ENCODE measurements around the gene FAM219A. TPM values are rescaled to one million over a fixed set of nuclear protein-coding genes. Genes with fewer than 3 reads are reported as not detected.
"Not testable (repeated sequence)": the region's sequence is repeated elsewhere in the genome, so short reads cannot be mapped to it uniquely, and the experiment has no call there.

The FAM219A gene
- total RNA-seq, 1 donor from 2014 or later: 28.8 TPM

DNA sequence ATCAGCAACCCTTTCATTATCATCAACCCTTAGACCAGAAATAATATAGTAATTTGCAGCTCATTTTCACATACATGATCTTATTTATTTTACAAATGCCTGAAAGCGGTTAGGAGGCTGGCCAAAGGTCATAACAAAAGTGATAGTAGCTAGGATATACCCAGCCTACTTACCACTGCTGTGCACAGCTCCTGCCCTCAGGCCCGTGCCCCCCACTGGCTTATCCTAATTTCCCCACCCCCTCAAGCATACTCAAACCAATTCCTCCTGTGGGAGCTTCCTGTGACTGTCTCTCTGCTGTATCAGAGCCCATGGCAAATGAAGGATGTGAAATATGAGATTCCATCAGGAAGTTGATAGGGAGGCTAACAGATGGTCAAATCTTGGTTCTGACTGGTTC, 14.8 kb downstream of the FAM219A start:
- DNase-seq (no peak), ATAC-seq (no peak)
- Histone ChIP-seq H3K27ac (no peak overlapping the region), H3K4me1 (peaks cover 12% of the 10 kb centered on the region), H3K27me3 (no peaks in the 10 kb centered on the region), H3K9me3 (no peaks in the 10 kb centered on the region), H3K36me3 (no peaks in the 10 kb centered on the region), H3K4me3 (no peak overlapping the region)
- intact Hi-C loops (cut with DNase I): loop anchor here (10.0 kb wide), 1 partner anchor 51 kb away; no protein-coding TSS in a partner anchor
- TF ChIP-seq, protein P1, sequence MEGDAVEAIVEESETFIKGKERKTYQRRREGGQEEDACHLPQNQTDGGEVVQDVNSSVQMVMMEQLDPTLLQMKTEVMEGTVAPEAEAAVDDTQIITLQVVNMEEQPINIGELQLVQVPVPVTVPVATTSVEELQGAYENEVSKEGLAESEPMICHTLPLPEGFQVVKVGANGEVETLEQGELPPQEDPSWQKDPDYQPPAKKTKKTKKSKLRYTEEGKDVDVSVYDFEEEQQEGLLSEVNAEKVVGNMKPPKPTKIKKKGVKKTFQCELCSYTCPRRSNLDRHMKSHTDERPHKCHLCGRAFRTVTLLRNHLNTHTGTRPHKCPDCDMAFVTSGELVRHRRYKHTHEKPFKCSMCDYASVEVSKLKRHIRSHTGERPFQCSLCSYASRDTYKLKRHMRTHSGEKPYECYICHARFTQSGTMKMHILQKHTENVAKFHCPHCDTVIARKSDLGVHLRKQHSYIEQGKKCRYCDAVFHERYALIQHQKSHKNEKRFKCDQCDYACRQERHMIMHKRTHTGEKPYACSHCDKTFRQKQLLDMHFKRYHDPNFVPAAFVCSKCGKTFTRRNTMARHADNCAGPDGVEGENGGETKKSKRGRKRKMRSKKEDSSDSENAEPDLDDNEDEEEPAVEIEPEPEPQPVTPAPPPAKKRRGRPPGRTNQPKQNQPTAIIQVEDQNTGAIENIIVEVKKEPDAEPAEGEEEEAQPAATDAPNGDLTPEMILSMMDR (IDR thresholded peaks at IDR 0.05): no peak

DNA sequence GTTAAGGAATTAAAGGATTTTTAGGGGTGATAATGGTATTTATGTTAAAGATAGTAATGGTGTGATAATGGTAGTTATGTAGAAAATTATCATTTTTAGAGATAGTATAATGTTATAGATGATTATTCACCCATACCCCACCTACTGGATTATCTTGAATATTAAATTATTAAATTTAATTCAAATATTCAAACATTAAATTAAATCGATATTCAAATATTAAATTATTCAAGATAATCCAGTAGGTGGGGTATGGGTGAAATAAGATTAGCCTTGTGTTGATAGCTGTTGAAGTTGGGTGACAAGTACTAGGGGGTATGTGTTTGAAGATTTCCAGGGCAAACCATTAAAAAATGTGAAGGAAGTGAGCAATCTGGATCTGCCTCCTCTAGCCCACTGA, 15.6 kb downstream of the FAM219A start:
- H3K36me3 ChIP-seq: no peaks in the 10 kb centered on the region
- no peak overlapping the region for H3K27ac ChIP-seq
- H3K4me3 ChIP-seq: no peak overlapping the region
- H3K9me3 ChIP-seq: no peaks in the 10 kb centered on the region
- H3K27me3 ChIP-seq: no peaks in the 10 kb centered on the region
- no peak for DNase-seq
- ATAC-seq: no peak
- TF ChIP-seq, protein P1 (IDR thresholded peaks at IDR 0.05): no peak
- intact Hi-C loops (cut with DNase I): loop anchor here (10.0 kb wide), 1 partner anchor 52 kb away; no protein-coding TSS in a partner anchor
- peaks cover 12% of the 10 kb centered on the region for H3K4me1 ChIP-seq

DNA sequence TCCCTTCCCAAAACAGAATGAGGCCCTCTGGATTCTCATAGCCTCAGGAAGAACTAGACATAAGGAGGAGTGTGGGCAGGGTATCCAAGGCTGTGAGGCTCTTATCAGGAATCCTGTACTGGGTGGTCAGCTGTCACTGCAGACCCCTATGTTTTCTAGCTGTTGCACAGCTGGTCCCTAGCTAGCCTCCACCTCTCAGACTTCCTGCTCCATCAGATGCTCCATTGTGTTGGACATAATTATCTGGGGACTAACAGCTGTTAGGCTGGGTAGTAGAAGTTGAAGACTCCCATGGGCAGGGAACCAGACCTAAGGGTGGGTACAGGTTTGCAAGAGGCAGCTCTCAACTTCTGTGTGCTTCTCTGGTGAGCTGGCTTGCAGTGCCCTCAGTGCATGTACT, 18.4 kb downstream of the FAM219A start:
- no peak for DNase-seq
- Histone ChIP-seq H3K4me1 (peaks cover 12% of the 10 kb centered on the region), H3K27ac (no peak overlapping the region), H3K9me3 (no peaks in the 10 kb centered on the region), H3K36me3 (no peaks in the 10 kb centered on the region), H3K4me3 (no peak overlapping the region), H3K27me3 (no peaks in the 10 kb centered on the region)
- no peak for ATAC-seq
- TF ChIP-seq, protein P1 (IDR thresholded peaks at IDR 0.05): no peak
- intact Hi-C loops (cut with DNase I): loop anchor here (10.0 kb wide), 1 partner anchor 55 kb away; no protein-coding TSS in a partner anchor

DNA sequence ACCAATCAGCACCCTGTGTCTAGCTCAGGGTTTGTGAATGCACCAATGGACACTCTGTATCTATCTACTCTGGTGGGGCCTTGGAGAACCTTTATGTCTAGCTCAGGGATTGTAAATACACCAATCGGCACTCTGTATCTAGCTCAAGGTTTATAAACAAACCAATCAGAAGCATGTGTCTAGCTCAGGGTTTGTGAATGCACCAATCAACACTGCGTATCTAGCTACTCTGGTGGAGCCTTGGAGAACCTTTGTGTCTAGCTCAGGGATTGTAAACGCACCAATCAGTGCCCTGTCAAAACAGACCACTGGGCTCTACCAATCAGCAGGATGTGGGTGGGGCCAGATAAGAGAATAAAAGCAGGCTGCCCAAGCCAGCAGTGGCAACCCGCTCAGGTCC, 19.9 kb downstream of the FAM219A start:
- intact Hi-C loops (cut with DNase I): not testable (repeated sequence)

DNA sequence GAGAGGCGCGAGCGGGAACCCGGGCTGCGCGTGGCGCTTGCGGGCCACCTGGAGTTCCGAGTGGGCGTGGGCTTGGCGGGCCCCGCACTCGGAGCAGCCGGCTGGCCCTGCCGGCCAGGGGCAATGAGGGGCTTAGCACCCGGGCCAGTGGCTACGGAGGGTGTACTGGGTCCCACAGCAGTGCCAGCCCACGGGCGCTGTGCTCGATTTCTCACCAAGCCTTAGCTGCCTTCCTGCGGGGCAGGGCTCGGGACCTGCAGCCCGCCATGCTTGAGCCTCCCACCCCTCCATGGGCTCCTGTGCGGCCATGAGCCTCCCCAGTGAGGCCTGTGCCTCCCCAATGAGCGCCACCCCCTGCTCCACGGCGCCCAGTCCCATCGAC, 20.5 kb downstream of the FAM219A start:
- ATAC-seq; H3K36me3 ChIP-seq; intact Hi-C loops (cut with DNase I); H3K4me3 ChIP-seq; DNase-seq; H3K9me3 ChIP-seq; H3K27ac ChIP-seq; H3K27me3 ChIP-seq: not testable (repeated sequence)
- peaks cover 12% of the 10 kb centered on the region for H3K4me1 ChIP-seq

More for the DNA sequence above, 19.9 kb downstream of the FAM219A start:
- not testable (repeated sequence) for ATAC-seq, H3K4me3 ChIP-seq, H3K36me3 ChIP-seq, H3K9me3 ChIP-seq, H3K27me3 ChIP-seq, H3K27ac ChIP-seq, DNase-seq
- H3K4me1 ChIP-seq: peaks cover 12% of the 10 kb centered on the region

DNA sequence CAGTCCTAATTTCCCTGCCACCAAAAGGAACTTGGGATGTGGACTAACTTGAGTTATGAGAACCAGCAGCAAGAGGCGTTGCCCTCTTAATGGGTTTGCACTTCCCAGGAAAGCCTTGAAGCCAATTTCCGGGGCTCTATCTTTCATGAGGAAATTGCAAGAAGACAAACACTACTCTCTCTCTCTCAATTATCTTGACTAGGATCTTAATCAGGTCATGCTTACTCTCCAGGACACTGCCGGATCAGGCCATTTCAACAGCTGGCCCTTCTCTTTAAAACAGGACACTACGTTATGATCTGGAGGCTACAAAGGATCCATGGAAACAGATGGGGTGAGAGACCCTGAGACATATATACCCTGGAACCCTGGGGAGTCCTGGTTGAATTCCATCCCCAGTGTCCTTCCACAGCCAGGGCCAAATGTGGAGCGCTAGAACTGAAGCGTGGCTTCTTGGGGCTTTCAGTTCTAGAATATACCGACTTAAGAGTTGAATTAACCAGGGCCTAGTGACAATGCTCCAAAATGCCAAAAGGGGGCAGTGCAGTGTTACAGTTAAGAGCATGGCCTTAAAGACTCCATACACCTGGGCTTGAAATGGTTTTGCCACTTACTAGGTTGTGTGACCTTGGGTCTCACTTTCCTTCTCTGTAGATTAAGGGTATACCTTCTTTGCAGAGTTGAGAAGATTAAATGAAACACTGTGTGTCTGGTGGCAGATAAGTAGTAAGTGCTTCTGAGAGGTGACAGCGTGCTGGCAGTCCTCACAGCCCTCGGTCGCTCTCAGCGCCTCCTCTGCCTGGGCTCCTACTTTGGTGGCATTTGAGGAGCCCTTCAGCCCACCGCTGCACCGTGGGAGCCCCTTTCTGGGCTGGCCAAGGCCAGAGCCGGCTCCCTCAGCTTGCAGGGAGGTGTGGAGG, 21.1 kb downstream of the FAM219A start:
- DNase-seq (no peak), ATAC-seq (peak; percentile 92)
- H3K4me3 ChIP-seq: no peak overlapping the region
- intact Hi-C loops (cut with DNase I): no loop called here
- peaks cover 12% of the 10 kb centered on the region for H3K4me1 ChIP-seq
- no peaks in the 10 kb centered on the region for H3K9me3 ChIP-seq
- H3K27ac ChIP-seq: no peak overlapping the region
- H3K36me3 ChIP-seq: no peaks in the 10 kb centered on the region
- TF ChIP-seq, protein P1 (IDR thresholded peaks at IDR 0.05): peak; percentile 75
- no peaks in the 10 kb centered on the region for H3K27me3 ChIP-seq
